GM19328 (cell line): Measurements from ENCODE around the gene UBD.

Experiments
- ATAC-seq: cut with Tn5 transposase; IDR thresholded peaks from one replicate; pipeline ENCODE4 v1.9.1; 2021; ENCODE audit warnings: mild to moderate bottlenecking, moderate library complexity; ENCODE audit not compliant: unreplicated experiment

The UBD gene

GRCh38 chr6:29559524-29560287 is at the start of gene UBD:
Gene UBD, minus strand, starts transcription at chr6:29559732. Its CDS starts 31 bp downstream, at chr6:29559701.
- ATAC-seq = no peak

GRCh38 chr6:29608131-29608530 is 48.6 kb upstream of the UBD start:
- no peak for ATAC-seq

DNA sequence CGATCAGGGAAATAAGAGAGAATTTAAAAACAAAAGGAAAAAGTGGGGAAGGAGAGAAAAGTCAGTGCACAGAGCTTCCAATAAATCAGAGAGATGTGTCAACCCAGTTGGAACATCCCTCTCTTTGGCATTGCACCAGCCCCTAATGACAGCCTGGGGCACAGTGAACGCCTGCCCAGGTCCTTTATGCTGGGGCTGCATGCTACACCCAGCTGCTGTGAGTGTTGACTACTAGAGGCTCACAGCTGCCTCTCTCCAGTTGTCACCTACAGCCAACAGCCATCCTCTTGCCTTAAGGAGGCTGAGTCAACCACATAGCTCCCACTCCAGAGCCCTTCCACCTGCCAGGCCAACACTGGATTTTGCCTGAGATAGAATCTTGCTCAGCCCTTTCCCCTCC is 44.4 kb upstream of the UBD start:
- ATAC-seq = no peak

DNA sequence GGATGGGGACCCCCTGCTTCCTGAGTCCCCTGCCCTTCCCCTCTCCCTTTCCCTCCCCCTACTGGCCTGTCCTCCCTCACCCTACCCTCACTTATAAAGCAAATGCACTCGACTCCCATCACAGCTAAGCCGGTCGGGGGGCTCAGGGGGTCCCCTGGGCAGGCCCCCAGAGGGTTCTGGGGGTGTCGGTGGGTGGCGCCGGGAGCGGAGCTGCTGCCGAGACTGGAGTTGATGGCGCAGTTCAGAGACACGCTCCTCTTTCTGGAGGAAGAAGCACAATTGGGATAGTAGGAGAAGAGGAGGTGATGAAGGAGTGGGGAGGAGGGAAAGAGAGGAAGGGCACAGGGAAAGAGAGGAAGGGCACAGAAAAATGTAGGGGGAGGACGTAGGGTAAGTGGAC is 43.9 kb upstream of the UBD start:
- ATAC-seq = no peak

GRCh38 chr6:29602564-29603361 is 43.2 kb upstream of the UBD start:
- no peak for ATAC-seq

GRCh38 chr6:29598172-29598747 is 38.7 kb upstream of the UBD start:
- no peak for ATAC-seq

DNA sequence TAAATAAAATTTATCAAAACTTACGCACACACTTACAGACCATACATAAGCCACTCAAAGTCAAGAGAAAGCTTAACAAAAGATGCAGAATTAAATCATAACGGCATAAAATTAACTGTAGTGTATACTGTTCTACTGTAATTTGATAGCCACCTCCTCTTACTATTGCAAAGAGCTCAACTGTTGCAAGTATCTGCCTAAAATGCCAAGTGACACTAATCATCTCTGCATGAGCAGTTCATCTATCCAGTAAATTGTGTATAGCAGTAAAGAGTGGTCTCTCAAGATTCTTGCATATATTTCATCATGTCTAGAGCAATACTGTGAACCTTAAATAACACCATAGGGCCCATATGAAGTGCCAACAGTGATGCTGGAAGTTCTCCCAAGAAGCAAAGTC is 37.7 kb upstream of the UBD start:
- no peak for ATAC-seq

- no peak for ATAC-seq
Observed at GRCh38 chr6:29596381-29596900, 36.9 kb upstream of the UBD start.

DNA sequence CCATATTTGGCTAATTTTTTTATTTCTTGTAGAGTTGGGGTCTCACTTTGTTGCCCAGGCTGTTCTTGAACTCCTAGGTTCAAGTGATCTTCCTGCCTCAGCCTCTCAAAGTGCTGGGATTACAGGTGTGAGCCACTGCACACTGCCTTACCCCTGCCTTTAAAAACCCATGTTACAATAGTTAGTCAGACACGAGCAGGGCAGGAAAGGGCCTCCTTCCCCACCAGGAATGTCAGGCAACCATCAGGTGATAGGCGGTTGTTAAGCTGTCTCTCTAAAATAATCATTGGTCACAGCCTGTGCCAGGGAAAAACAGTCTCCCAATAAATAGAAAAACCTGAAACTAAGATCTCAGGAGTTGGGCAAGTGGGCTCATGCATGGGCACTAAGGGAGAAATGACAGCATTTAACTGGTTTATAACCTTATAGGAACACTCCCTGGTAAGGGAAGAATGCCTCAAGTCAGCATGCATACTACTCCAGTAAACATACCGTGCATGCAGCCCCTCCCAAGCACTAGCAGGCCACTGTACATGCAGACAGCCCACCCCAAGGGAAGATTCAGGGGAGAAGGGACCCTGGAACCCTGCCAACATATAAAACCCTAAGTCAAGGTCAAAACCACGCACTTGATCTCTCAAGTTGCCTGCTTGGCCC is 33.8 kb upstream of the UBD start:
- no peak for ATAC-seq

DNA sequence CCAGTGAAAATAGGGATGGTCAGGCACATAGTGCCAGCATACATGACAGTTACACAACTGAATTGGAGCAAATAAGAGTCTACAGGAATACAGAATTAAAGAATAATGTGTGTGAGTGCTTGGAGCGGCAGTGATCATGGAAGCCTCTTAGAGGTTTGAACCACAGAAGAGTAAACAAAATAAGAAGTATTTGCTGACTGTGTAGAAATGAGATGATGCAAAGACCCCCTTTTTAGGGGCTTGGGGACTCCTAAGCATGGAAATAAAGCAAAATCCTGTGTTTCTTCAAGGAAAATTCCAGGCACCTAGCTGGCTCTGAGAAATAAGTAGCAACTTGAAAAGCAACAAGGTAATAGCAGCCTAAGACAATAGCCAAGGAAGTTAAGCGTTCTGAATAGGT is 32.1 kb upstream of the UBD start:
- no peak for ATAC-seq

DNA sequence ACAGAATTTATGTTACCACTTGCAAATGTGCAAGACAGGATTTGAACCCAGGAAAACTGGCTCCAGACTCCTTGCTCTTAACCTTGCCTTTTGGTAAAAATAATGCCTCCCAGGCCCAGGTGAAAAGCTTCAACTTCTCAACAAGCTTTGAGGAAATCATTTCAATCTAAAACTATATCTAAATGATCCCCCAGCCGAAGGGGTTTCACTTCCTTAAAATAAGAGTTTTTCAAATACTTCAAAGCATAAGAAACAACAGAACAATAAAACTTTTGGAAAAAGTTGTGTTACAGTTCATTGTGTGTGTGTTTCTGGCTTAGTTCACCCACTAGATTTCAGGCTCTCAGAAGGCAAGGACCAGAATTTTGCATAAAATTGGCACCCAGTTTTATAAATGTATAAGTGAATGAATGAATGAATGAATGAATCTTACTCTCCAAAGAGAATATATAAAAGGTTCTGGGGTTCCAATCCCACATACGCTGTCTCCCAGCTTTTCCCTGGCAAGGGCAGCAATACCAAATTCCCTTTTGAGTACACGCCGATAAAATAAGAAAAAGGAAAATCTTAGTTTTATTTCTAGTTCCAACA is 30.8 kb upstream of the UBD start:
- ATAC-seq = no peak

- ATAC-seq = no peak
Observed at GRCh38 chr6:29589423-29590048, 30.0 kb upstream of the UBD start.

DNA sequence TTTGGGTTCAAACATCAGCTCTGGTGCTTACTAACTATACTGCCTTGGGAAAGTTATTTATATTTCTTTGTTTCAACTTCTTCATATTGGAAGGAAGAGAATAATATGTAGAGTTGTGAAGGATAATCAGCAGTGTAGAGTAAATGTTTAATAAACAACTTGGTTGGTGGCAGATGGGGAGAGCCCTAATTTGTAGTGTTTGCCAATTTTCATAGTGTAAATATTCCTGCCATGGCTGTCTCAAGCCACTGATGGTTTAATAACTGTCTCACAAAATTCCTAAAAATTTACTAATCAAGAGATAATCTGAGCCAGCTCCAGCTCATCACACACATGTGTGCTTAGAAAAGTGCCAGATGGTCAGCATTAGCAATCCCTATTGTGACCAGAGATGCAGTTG is 25.3 kb upstream of the UBD start, which contains the start of gene OR2H2:
OR2H2 (plus strand) TSS at position 301 of the 400 bp plus-strand sequence. CDS start 2,824 bp downstream, outside the sequence.
- no peak for ATAC-seq

GRCh38 chr6:29577544-29577943 is 18.0 kb upstream of the UBD start:
- no peak for ATAC-seq

DNA sequence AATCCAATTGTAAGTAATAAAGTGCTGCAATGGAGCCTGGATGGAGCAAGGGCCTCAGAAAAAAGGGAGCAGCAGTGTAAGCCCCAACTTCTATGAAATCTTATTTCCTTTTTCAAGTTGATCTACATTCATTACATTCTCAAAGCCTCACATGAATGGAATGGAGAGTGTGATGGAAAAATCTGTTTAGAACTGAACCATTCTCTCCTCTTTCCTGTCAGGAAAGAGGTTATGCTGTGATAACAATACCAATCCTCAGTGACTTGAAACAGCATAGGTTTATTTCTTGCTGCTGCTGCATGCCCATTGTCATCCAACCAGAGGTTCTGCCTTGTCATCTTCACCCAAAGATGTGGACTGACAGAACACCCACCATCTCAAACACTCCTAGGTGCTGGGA is 16.5 kb upstream of the UBD start:
- ATAC-seq = no peak

DNA sequence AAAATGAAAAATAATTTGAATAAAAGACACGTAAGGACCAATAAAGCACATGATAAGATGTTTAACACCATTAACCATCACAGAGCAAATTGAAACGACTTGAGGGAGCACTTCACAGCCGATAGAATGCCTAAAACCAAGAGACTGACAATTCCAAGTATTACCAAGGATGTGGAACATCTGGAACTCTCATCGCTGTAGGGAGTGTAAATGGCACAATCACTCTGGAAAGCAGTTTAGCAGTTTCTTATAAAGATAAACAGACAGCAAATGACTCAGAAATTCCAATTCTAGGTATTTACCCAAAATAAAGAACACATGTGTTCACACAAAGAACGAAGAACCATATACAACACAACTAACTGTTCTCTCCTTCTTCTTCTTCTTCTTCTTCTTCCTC is 8.5 kb upstream of the UBD start:
- no peak for ATAC-seq

DNA sequence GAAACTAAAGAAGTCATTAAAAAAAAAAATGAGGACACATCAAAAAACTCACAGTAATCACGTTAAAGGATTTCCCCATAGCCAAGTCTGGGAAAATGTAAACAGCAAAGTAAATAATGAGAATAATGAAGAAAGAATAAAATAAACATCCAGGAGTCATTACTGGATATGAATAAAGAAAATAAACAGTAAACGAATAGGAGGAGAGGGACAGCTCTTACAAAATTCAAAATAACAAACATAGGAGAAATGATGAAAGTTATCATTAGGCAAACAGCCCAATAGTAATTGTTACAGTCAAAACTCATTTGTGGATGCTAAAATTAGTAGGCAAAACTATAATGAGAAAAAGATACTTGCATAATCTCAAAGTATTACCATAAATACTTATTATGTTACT is 8.0 kb upstream of the UBD start:
- ATAC-seq = no peak

DNA sequence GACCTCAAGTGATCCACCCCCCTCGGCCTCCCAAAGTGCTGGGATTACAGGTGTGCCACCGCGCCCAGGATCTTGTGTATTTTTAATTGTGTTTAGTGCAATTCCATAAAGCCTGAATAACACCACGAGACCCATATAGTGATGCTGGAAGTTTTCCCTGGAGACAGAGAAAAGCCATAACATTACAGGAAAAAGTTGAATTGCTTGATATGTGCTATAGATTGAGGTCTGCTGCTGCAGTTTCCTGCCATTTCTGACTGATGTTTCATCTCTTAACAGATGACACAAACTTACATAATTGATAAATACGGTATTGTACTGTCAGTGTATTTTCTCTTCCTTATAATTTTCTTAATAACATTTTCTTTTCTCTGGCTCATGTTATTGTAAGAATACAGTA is 7.3 kb upstream of the UBD start:
- no peak for ATAC-seq

- ATAC-seq = no peak
Observed at GRCh38 chr6:29564875-29565274, 5.3 kb upstream of the UBD start.

- ATAC-seq = no peak
Observed at GRCh38 chr6:29563435-29563965, 4.0 kb upstream of the UBD start.
